Mucosa of stomach (tissue), 1 donor: ENCODE data around the gene MPC2.
"Not testable (repeated sequence)": the region's sequence is repeated elsewhere in the genome, so short reads cannot be mapped to it uniquely, and the experiment has no call there.

Source experiments
- H3K27me3 ChIP-seq: one replicate; pipeline ENCODE4 v1.7.0; 2013; ENCODE audit warnings: mild to moderate bottlenecking, low read length; ENCODE audit not compliant: control insufficient read depth, insufficient read depth
- H3K36me3 ChIP-seq: one replicate; pipeline ENCODE4 v1.7.0; 2013; ENCODE audit warnings: low read length; ENCODE audit not compliant: control insufficient read depth, insufficient read depth
- H3K4me1 ChIP-seq: one replicate; pipeline ENCODE4 v1.7.0; 2013; ENCODE audit warnings: mild to moderate bottlenecking, low read length; ENCODE audit not compliant: control insufficient read depth, insufficient read depth
- H3K4me3 ChIP-seq: one replicate; pipeline ENCODE4 v1.7.0; 2013; ENCODE audit warnings: low read length
- H3K9ac ChIP-seq: one replicate; pipeline ENCODE4 v1.7.0; 2013; ENCODE audit warnings: mild to moderate bottlenecking, low read length, moderate library complexity
- H3K9me3 ChIP-seq: one replicate; pipeline ENCODE4 v1.7.0; 2013; ENCODE audit warnings: mild to moderate bottlenecking, low read length, moderate library complexity; ENCODE audit not compliant: control insufficient read depth
- donor health status: Pancreatic carcinoma.

MPC2 gene

GRCh38 chr1:167893798-167894197, 43.1 kb downstream of the MPC2 start:
- Histone ChIP-seq H3K4me1 (no peaks in the 10 kb centered on the region), H3K36me3 (no peaks in the 10 kb centered on the region), H3K27me3 (no peaks in the 10 kb centered on the region), H3K9ac (no peak overlapping the region), H3K9me3 (no peaks in the 10 kb centered on the region), H3K4me3 (no peak overlapping the region)

- H3K9ac ChIP-seq, result no peak overlapping the region
- H3K9me3 ChIP-seq, result no peaks in the 10 kb centered on the region
- no peaks in the 10 kb centered on the region for H3K4me1 ChIP-seq
Measured at GRCh38 chr1:167890400-167890799, 46.5 kb downstream of the MPC2 start.

GRCh38 chr1:167887187-167887586, 49.7 kb downstream of the MPC2 start:
- H3K9me3 ChIP-seq, result not testable (repeated sequence)

More at GRCh38 chr1:167890400-167890799, 46.5 kb downstream of the MPC2 start:
- Histone ChIP-seq H3K36me3 (no peaks in the 10 kb centered on the region), H3K4me3 (no peak overlapping the region), H3K27me3 (no peaks in the 10 kb centered on the region)

GRCh38 chr1:167882376-167882775, 54.5 kb downstream of the MPC2 start:
- Histone ChIP-seq H3K4me3 (no peak overlapping the region), H3K9ac (no peak overlapping the region), H3K4me1 (no peaks in the 10 kb centered on the region), H3K27me3 (no peaks in the 10 kb centered on the region), H3K9me3 (no peaks in the 10 kb centered on the region), H3K36me3 (no peaks in the 10 kb centered on the region)

More at GRCh38 chr1:167887187-167887586, 49.7 kb downstream of the MPC2 start:
- not testable (repeated sequence) for H3K27me3 ChIP-seq, H3K4me1 ChIP-seq, H3K36me3 ChIP-seq, H3K4me3 ChIP-seq, H3K9ac ChIP-seq

GRCh38 chr1:167881786-167882185, 55.1 kb downstream of the MPC2 start:
- no peaks in the 10 kb centered on the region for H3K27me3 ChIP-seq

GRCh38 chr1:167881069-167881468, 55.8 kb downstream of the MPC2 start:
- Histone ChIP-seq H3K27me3 (no peaks in the 10 kb centered on the region), H3K36me3 (no peaks in the 10 kb centered on the region), H3K4me1 (no peaks in the 10 kb centered on the region), H3K9me3 (no peaks in the 10 kb centered on the region), H3K9ac (no peak overlapping the region), H3K4me3 (no peak overlapping the region)

More at GRCh38 chr1:167881786-167882185, 55.1 kb downstream of the MPC2 start:
- no peak overlapping the region for H3K4me3 ChIP-seq
- H3K4me1 ChIP-seq, result no peaks in the 10 kb centered on the region
- H3K9ac ChIP-seq, result no peak overlapping the region
- no peaks in the 10 kb centered on the region for H3K9me3 ChIP-seq
- no peaks in the 10 kb centered on the region for H3K36me3 ChIP-seq

- no peaks in the 10 kb centered on the region for H3K4me1 ChIP-seq
- no peak overlapping the region for H3K4me3 ChIP-seq
- H3K9ac ChIP-seq, result no peak overlapping the region
- no peaks in the 10 kb centered on the region for H3K36me3 ChIP-seq
- H3K9me3 ChIP-seq, result no peaks in the 10 kb centered on the region
- no peaks in the 10 kb centered on the region for H3K27me3 ChIP-seq
Measured at GRCh38 chr1:167880580-167881021, 56.3 kb downstream of the MPC2 start.

GRCh38 chr1:167879508-167879907, 57.4 kb downstream of the MPC2 start:
- H3K36me3 ChIP-seq, result no peaks in the 10 kb centered on the region
- no peaks in the 10 kb centered on the region for H3K9me3 ChIP-seq
- H3K9ac ChIP-seq, result no peak overlapping the region
- H3K4me1 ChIP-seq, result no peaks in the 10 kb centered on the region
- H3K27me3 ChIP-seq, result no peaks in the 10 kb centered on the region
- no peak overlapping the region for H3K4me3 ChIP-seq

- no peaks in the 10 kb centered on the region for H3K9me3 ChIP-seq
- no peaks in the 10 kb centered on the region for H3K36me3 ChIP-seq
Measured at GRCh38 chr1:167878372-167879160, 58.3 kb downstream of the MPC2 start.

GRCh38 chr1:167876597-167877175, 60.2 kb downstream of the MPC2 start:
- H3K36me3 ChIP-seq, result no peaks in the 10 kb centered on the region

More at GRCh38 chr1:167878372-167879160, 58.3 kb downstream of the MPC2 start:
- H3K4me3 ChIP-seq, result no peak overlapping the region
- H3K9ac ChIP-seq, result no peak overlapping the region
- H3K4me1 ChIP-seq, result no peaks in the 10 kb centered on the region
- no peaks in the 10 kb centered on the region for H3K27me3 ChIP-seq

GRCh38 chr1:167871331-167871730, 65.5 kb downstream of the MPC2 start:
- Histone ChIP-seq H3K9ac (no peak overlapping the region), H3K27me3 (no peaks in the 10 kb centered on the region), H3K9me3 (no peaks in the 10 kb centered on the region), H3K36me3 (no peaks in the 10 kb centered on the region), H3K4me3 (no peak overlapping the region), H3K4me1 (peaks cover 5% of the 10 kb centered on the region)

More at GRCh38 chr1:167876597-167877175, 60.2 kb downstream of the MPC2 start:
- no peak overlapping the region for H3K4me3 ChIP-seq
- no peak overlapping the region for H3K9ac ChIP-seq
- no peaks in the 10 kb centered on the region for H3K27me3 ChIP-seq
- no peaks in the 10 kb centered on the region for H3K9me3 ChIP-seq
- H3K4me1 ChIP-seq, result no peaks in the 10 kb centered on the region

GRCh38 chr1:167869157-167870001, 67.5 kb downstream of the MPC2 start:
- H3K4me1 ChIP-seq, H3K36me3 ChIP-seq: not testable (repeated sequence)

More at GRCh38 chr1:167869157-167870001, 67.5 kb downstream of the MPC2 start:
- H3K9ac ChIP-seq, H3K27me3 ChIP-seq, H3K4me3 ChIP-seq, H3K9me3 ChIP-seq: not testable (repeated sequence)
